Measurements from ENCODE around the gene MLPH. TPM values are rescaled to one million over a fixed set of nuclear protein-coding genes. Genes with fewer than 3 reads are reported as not detected.
"Not testable (repeated sequence)": the region's sequence is repeated elsewhere in the genome, so short reads cannot be mapped to it uniquely, and the experiment has no call there.

Gene MLPH
- total RNA-seq, 1 donor from 2014 or later, result 27.2 TPM

- no peak for DNase-seq (ENCODE audit: extremely low read depth, low read depth, low spot score)
These were observed 30.7 kb upstream of the MLPH start for GRCh38 chr2:237456200-237456843.

- no peak for DNase-seq (ENCODE audit: extremely low read depth, low read depth, low spot score)
These were observed 29.6 kb upstream of the MLPH start for GRCh38 chr2:237457388-237457941.

GRCh38 chr2:237458519-237458918 lies 28.5 kb upstream of the MLPH start:
- DNase-seq (ENCODE audit: extremely low read depth, low read depth, low spot score), result no peak

- DNase-seq (ENCODE audit: extremely low read depth, low read depth, low spot score), result no peak
These were observed 27.8 kb upstream of the MLPH start for GRCh38 chr2:237459226-237459625.

GRCh38 chr2:237459741-237460174 lies 27.3 kb upstream of the MLPH start:
- no peak for DNase-seq (ENCODE audit: extremely low read depth, low read depth, low spot score)

- DNase-seq (ENCODE audit: extremely low read depth, low read depth, low spot score), result no peak
These were observed 22.2 kb upstream of the MLPH start for GRCh38 chr2:237464757-237465391.

GRCh38 chr2:237465515-237466148 lies 21.4 kb upstream of the MLPH start:
- DNase-seq (ENCODE audit: extremely low read depth, low read depth, low spot score), result no peak

GRCh38 chr2:237466211-237466610 lies 20.8 kb upstream of the MLPH start:
- DNase-seq (ENCODE audit: extremely low read depth, low read depth, low spot score), result no peak

GRCh38 chr2:237467447-237468179 lies 19.4 kb upstream of the MLPH start:
- no peak for DNase-seq (ENCODE audit: extremely low read depth, low read depth, low spot score)

GRCh38 chr2:237469410-237469809 lies 17.6 kb upstream of the MLPH start:
- DNase-seq (ENCODE audit: extremely low read depth, low read depth, low spot score), result not testable (repeated sequence)

GRCh38 chr2:237469849-237470248 lies 17.2 kb upstream of the MLPH start:
- no peak for DNase-seq (ENCODE audit: extremely low read depth, low read depth, low spot score)

- no peak for DNase-seq (ENCODE audit: extremely low read depth, low read depth, low spot score)
These were observed 16.1 kb upstream of the MLPH start for GRCh38 chr2:237470914-237471313.

- no peak for DNase-seq (ENCODE audit: extremely low read depth, low read depth, low spot score)
These were observed 15.4 kb upstream of the MLPH start for GRCh38 chr2:237471438-237472186.

- no peak for DNase-seq (ENCODE audit: extremely low read depth, low read depth, low spot score)
These were observed 14.8 kb upstream of the MLPH start for GRCh38 chr2:237472187-237472712.

- DNase-seq (ENCODE audit: extremely low read depth, low read depth, low spot score), result no peak
These were observed 13.9 kb upstream of the MLPH start for GRCh38 chr2:237472909-237473877.

- no peak for DNase-seq (ENCODE audit: extremely low read depth, low read depth, low spot score)
These were observed 13.1 kb upstream of the MLPH start for GRCh38 chr2:237473878-237474441.

GRCh38 chr2:237474442-237474911 lies 12.6 kb upstream of the MLPH start:
- no peak for DNase-seq (ENCODE audit: extremely low read depth, low read depth, low spot score)

- no peak for DNase-seq (ENCODE audit: extremely low read depth, low read depth, low spot score)
These were observed 11.9 kb upstream of the MLPH start for GRCh38 chr2:237474931-237475703.

Data from glomerular endothelial cell (primary cell).